HG03175 (cell line): Measurements from ENCODE around the gene RTN4R.

Experiments
- ATAC-seq: cut with Tn5 transposase; IDR thresholded peaks from one replicate; pipeline ENCODE4 v1.9.1; 2021; ENCODE audit warnings: mild to moderate bottlenecking, moderate library complexity; ENCODE audit not compliant: unreplicated experiment

Gene RTN4R

GRCh38 chr22:20218987-20219386 is 49.1 kb downstream of the RTN4R start:
- ATAC-seq, result no peak

- ATAC-seq, result no peak
These were observed 49.7 kb downstream of the RTN4R start for GRCh38 chr22:20218326-20218872.

GRCh38 chr22:20217563-20217962 is 50.6 kb downstream of the RTN4R start:
- no peak for ATAC-seq

- ATAC-seq, result no peak
These were observed 51.1 kb downstream of the RTN4R start for GRCh38 chr22:20216863-20217499.

- no peak for ATAC-seq
These were observed 52.4 kb downstream of the RTN4R start for GRCh38 chr22:20215742-20216141.

GRCh38 chr22:20214853-20215252 is 53.3 kb downstream of the RTN4R start:
- ATAC-seq, result no peak

GRCh38 chr22:20213833-20214708 is 54.0 kb downstream of the RTN4R start:
- ATAC-seq, result no peak

- no peak for ATAC-seq
These were observed 55.1 kb downstream of the RTN4R start for GRCh38 chr22:20212754-20213699.

GRCh38 chr22:20211997-20212753 is 55.9 kb downstream of the RTN4R start:
- ATAC-seq, result no peak

- ATAC-seq, result no peak
These were observed 56.6 kb downstream of the RTN4R start for GRCh38 chr22:20211409-20211996.

- no peak for ATAC-seq
These were observed 57.6 kb downstream of the RTN4R start for GRCh38 chr22:20210473-20211059.

GRCh38 chr22:20209761-20210250 is 58.3 kb downstream of the RTN4R start:
- no peak for ATAC-seq

- ATAC-seq, result no peak
These were observed 59.3 kb downstream of the RTN4R start for GRCh38 chr22:20208713-20209310.

GRCh38 chr22:20207277-20208025 is 60.7 kb downstream of the RTN4R start:
- no peak for ATAC-seq

GRCh38 chr22:20206709-20207215 is 61.4 kb downstream of the RTN4R start:
- no peak for ATAC-seq

GRCh38 chr22:20205964-20206708 is 62.0 kb downstream of the RTN4R start:
- peak; percentile 64 for ATAC-seq

- no peak for ATAC-seq
These were observed 62.6 kb downstream of the RTN4R start for GRCh38 chr22:20205464-20205963.
